Activated gamma-delta T cell (primary cell): Measurements from ENCODE around the gene CASQ1.

Source experiments
- DNase-seq: peaks from one replicate; lab custom pipeline; 2025; lab: John Stamatoyannopoulos, UW

Gene CASQ1

GRCh38 chr1:160168609-160169369 is 21.6 kb upstream of the CASQ1 start:
- no peak for DNase-seq

- DNase-seq = no peak
These were observed 20.6 kb upstream of the CASQ1 start for GRCh38 chr1:160169553-160170399.

GRCh38 chr1:160171354-160171753 is 19.0 kb upstream of the CASQ1 start:
- no peak for DNase-seq

- DNase-seq = no peak
These were observed 18.4 kb upstream of the CASQ1 start for GRCh38 chr1:160171980-160172379.

GRCh38 chr1:160177231-160177630 is 13.1 kb upstream of the CASQ1 start:
- no peak for DNase-seq

GRCh38 chr1:160177667-160178066 is 12.7 kb upstream of the CASQ1 start:
- DNase-seq = no peak

GRCh38 chr1:160178731-160179130 is 11.6 kb upstream of the CASQ1 start:
- no peak for DNase-seq

GRCh38 chr1:160179336-160179735 is 11.0 kb upstream of the CASQ1 start:
- DNase-seq = no peak

- DNase-seq = no peak
These were observed 4.1 kb upstream of the CASQ1 start for GRCh38 chr1:160186246-160186645.

GRCh38 chr1:160186729-160187128 is 3.6 kb upstream of the CASQ1 start:
- DNase-seq = no peak

- no peak for DNase-seq
These were observed 3.0 kb upstream of the CASQ1 start for GRCh38 chr1:160187407-160187806.

GRCh38 chr1:160188341-160188740 is 2.0 kb upstream of the CASQ1 start:
- no peak for DNase-seq

- DNase-seq = no peak
These were observed 1.4 kb downstream of the CASQ1 start for GRCh38 chr1:160191756-160192155.

- no peak for DNase-seq
These were observed 1.9 kb downstream of the CASQ1 start for GRCh38 chr1:160192234-160192633.

- DNase-seq = no peak
These were observed 2.9 kb downstream of the CASQ1 start for GRCh38 chr1:160193091-160193819.

GRCh38 chr1:160193832-160194736 is 3.7 kb downstream of the CASQ1 start:
- no peak for DNase-seq

GRCh38 chr1:160194737-160195059 is 4.3 kb downstream of the CASQ1 start:
- no peak for DNase-seq

- no peak for DNase-seq
These were observed 5.8 kb downstream of the CASQ1 start for GRCh38 chr1:160196143-160196542.

- DNase-seq = no peak
These were observed 6.9 kb downstream of the CASQ1 start for GRCh38 chr1:160197231-160197630.

- DNase-seq = no peak
These were observed 10.4 kb downstream of the CASQ1 start for GRCh38 chr1:160200786-160201185.

GRCh38 chr1:160204526-160205241 is 14.3 kb downstream of the CASQ1 start:
- DNase-seq = no peak
